Inflammatory macrophage treated with lipopolysaccharide for 4 hours (primary cell): ENCODE data around the gene THUMPD3.

Experiments
- DNase-seq: peaks from one replicate; pipeline ENCODE4 v3.0.0-alpha.2; 2020

Gene THUMPD3

GRCh38 chr3:9362731-9363530 is at the start of gene THUMPD3:
Gene THUMPD3, plus strand, starts transcription at chr3:9363054. Its CDS starts 2,015 bp downstream, at chr3:9365069.
- peak; percentile 98 for DNase-seq

GRCh38 chr3:9314796-9315195 is 48.1 kb upstream of the THUMPD3 start:
- DNase-seq: no peak

GRCh38 chr3:9316881-9317361 is 45.9 kb upstream of the THUMPD3 start:
- DNase-seq: no peak

- DNase-seq: no peak
Observed at GRCh38 chr3:9322780-9323179, 40.1 kb upstream of the THUMPD3 start.

GRCh38 chr3:9324944-9325343 is 37.9 kb upstream of the THUMPD3 start:
- DNase-seq: no peak

- DNase-seq: no peak
Observed at GRCh38 chr3:9327578-9327977, 35.3 kb upstream of the THUMPD3 start.

- no peak for DNase-seq
Observed at GRCh38 chr3:9330166-9330703, 32.6 kb upstream of the THUMPD3 start.

GRCh38 chr3:9331171-9331570 is 31.7 kb upstream of the THUMPD3 start:
- no peak for DNase-seq

- DNase-seq: no peak
Observed at GRCh38 chr3:9332250-9333030, 30.4 kb upstream of the THUMPD3 start.

GRCh38 chr3:9339761-9340471 is 22.9 kb upstream of the THUMPD3 start:
- DNase-seq: no peak

- DNase-seq: no peak
Observed at GRCh38 chr3:9340472-9340902, 22.4 kb upstream of the THUMPD3 start.

- no peak for DNase-seq
Observed at GRCh38 chr3:9342696-9343095, 20.2 kb upstream of the THUMPD3 start.

GRCh38 chr3:9343115-9343514 is 19.7 kb upstream of the THUMPD3 start:
- no peak for DNase-seq

GRCh38 chr3:9345041-9345440 is 17.8 kb upstream of the THUMPD3 start:
- no peak for DNase-seq

GRCh38 chr3:9346141-9346540 is 16.7 kb upstream of the THUMPD3 start:
- DNase-seq: no peak

- no peak for DNase-seq
Observed at GRCh38 chr3:9347081-9347480, 15.8 kb upstream of the THUMPD3 start.

GRCh38 chr3:9347887-9348286 is 15.0 kb upstream of the THUMPD3 start:
- no peak for DNase-seq

- no peak for DNase-seq
Observed at GRCh38 chr3:9349321-9350117, 13.3 kb upstream of the THUMPD3 start.

- DNase-seq: no peak
Observed at GRCh38 chr3:9351709-9352126, 11.1 kb upstream of the THUMPD3 start.

GRCh38 chr3:9352917-9353752 is 9.7 kb upstream of the THUMPD3 start:
- DNase-seq: peak; percentile 63
